ENCODE measurements around the gene OR2M4. TPM values are rescaled to one million over a fixed set of nuclear protein-coding genes. Genes with fewer than 3 reads are reported as not detected.

OR2M4 gene
- total and polyA plus RNA-seq, 10 of the 15 experiments (the other 5 are each of a cell fraction or from before 2014, with no cell fraction given), result not detected

- TF ChIP-seq HDAC2 (IDR thresholded peaks at IDR 0.05) (no peak), SIN3A (IDR thresholded peaks at IDR 0.05; ENCODE audit: low read depth, low read length) (no peak), CBX5 (IDR thresholded peaks at IDR 0.05; ENCODE audit: low read depth) (no peak), PML (IDR thresholded peaks at IDR 0.05; ENCODE audit: low read length) (no peak), MTA2 (IDR thresholded peaks at IDR 0.05; ENCODE audit: low read depth) (no peak), CTCF (IDR thresholded peaks at IDR 0.05 in 2 of 3, conservative IDR thresholded peaks at IDR 0.05 in 1 of 3; ENCODE audit: control insufficient read depth in 2 of 3, extremely low read depth in 1 of 3, insufficient read depth in 1 of 3, low read depth in 3 of 3, low read length in 3 of 3) (no peak), NFYB (IDR thresholded peaks at IDR 0.05; ENCODE audit: insufficient read depth, low read depth, low read length) (no peak), TCF7 (IDR thresholded peaks at IDR 0.05; ENCODE audit: borderline replicate concordance) (no peak)
- TF ChIP-seq, protein P1, sequence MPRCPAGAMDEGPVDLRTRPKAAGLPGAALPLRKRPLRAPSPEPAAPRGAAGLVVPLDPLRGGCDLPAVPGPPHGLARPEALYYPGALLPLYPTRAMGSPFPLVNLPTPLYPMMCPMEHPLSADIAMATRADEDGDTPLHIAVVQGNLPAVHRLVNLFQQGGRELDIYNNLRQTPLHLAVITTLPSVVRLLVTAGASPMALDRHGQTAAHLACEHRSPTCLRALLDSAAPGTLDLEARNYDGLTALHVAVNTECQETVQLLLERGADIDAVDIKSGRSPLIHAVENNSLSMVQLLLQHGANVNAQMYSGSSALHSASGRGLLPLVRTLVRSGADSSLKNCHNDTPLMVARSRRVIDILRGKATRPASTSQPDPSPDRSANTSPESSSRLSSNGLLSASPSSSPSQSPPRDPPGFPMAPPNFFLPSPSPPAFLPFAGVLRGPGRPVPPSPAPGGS (IDR thresholded peaks at IDR 0.05; ENCODE audit: borderline replicate concordance, insufficient read depth, low read depth, low read length, poor library complexity, severe bottlenecking), result no peak
Measured at GRCh38 chr1:248277876-248278275, 46.7 kb downstream of the OR2M4 start, which contains the start of gene OR2T33 (continued).

DNA sequence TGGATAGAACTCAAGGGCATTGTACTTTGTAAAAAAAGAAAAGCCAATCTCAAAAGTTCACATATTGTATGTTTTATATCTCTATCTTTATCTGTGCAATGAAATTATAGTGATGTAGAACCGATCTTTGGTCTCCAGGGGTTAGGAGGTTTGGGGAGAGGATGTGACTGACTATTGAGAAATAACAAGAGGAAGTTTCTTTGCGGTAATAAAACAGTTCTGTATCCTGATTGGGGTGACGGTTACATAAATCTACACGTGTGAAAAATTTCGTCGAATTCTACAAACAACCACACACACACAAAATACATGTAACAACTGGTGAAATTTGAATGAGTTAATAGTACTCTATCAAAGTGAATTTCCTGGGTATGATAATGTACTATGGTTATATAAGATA is 57.2 kb downstream of the OR2M4 start:
- no peaks in the 10 kb centered on the region for H4K20me1 ChIP-seq (ENCODE audit: control insufficient read depth, insufficient read depth)
- H3K4me3 ChIP-seq, result no peak overlapping the region
- no peak overlapping the region for H3K9ac ChIP-seq (ENCODE audit: control insufficient read depth, insufficient read depth, low read length)
- no peak for FAIRE-seq
- 2% methylated on average over 6 of the region's 6 CpGs for WGBS (ENCODE audit: insufficient coverage, insufficient replicate concordance, low lambda C conversion rate, missing lambda C conversion rate)
- no peaks in the 10 kb centered on the region for H3K9me3 ChIP-seq (replicated peaks; ENCODE audit: control insufficient read depth, insufficient read depth, low read length)
- H2AFZ ChIP-seq (ENCODE audit: control insufficient read depth, low read depth, low read length), result no peak overlapping the region
- no peaks in the 10 kb centered on the region for H3K36me3 ChIP-seq (ENCODE audit: control insufficient read depth in 2 of 2, insufficient read depth in 2 of 2, low read length in 1 of 2)
- H3K4me2 ChIP-seq (ENCODE audit: control insufficient read depth, insufficient read depth), result no peak overlapping the region
- no peaks in the 10 kb centered on the region for H3K27me3 ChIP-seq (replicated peaks in 1 of 2; ENCODE audit: control insufficient read depth in 2 of 2, insufficient read depth in 2 of 2, low read length in 1 of 2)
- no peak for ATAC-seq
- POLR2A ChIA-PET, result no interaction called here
- no peaks in the 10 kb centered on the region for H3K4me1 ChIP-seq (ENCODE audit: control insufficient read depth, insufficient read depth, low read length)
- in situ Hi-C loops (cut with MboI) (no loop called here), intact Hi-C loops (cut with micrococcal nuclease; ENCODE audit: unreplicated experiment) (no loop called here)
- H3K79me2 ChIP-seq (ENCODE audit: control insufficient read depth, insufficient read depth, low read length), result no peaks in the 10 kb centered on the region
- RAD21 ChIA-PET (ENCODE audit: unreplicated experiment), result no interaction called here
- CTCF ChIA-PET, result no interaction called here
- no TSS peak for BruUV-seq (replicated peaks)
- no peak for DNase-seq (ENCODE audit: low read depth, low spot score)
- SMC1A ChIA-PET (ENCODE audit: uncharacterized antibody, unreplicated experiment), result no interaction called here
- H3K27ac ChIP-seq (ENCODE audit: control insufficient read depth, insufficient read depth), result no peak overlapping the region
- TF ChIP-seq SKIL (IDR thresholded peaks at IDR 0.05; ENCODE audit: low read depth, poor library complexity, severe bottlenecking) (no peak), CBX3 (IDR thresholded peaks at IDR 0.05; ENCODE audit: borderline replicate concordance, low read depth) (no peak), RFX5 (IDR thresholded peaks at IDR 0.05; ENCODE audit: low read depth, low read length) (no peak), SMAD5 (IDR thresholded peaks at IDR 0.05; ENCODE audit: low read depth) (no peak), RBBP5 (conservative IDR thresholded peaks at IDR 0.05) (no peak), WRNIP1 (IDR thresholded peaks at IDR 0.05; ENCODE audit: borderline replicate concordance, low read depth, low read length) (no peak), CTCF (IDR thresholded peaks at IDR 0.05 in 2 of 3, conservative IDR thresholded peaks at IDR 0.05 in 1 of 3; ENCODE audit: control insufficient read depth in 2 of 3, extremely low read depth in 1 of 3, insufficient read depth in 1 of 3, low read depth in 3 of 3, low read length in 3 of 3) (no peak), SIN3A (IDR thresholded peaks at IDR 0.05; ENCODE audit: low read depth, low read length) (no peak)
